ENCODE measurements around the gene BTG3.

- TF ChIP-seq FOXA3 (CRISPR knock-in tag; conservative IDR thresholded peaks at IDR 0.05 in 1 of 2, IDR thresholded peaks at IDR 0.05 in 1 of 2) (no peak), SMAD4 (CRISPR knock-in tag; conservative IDR thresholded peaks at IDR 0.05) (no peak), UBTF (IDR thresholded peaks at IDR 0.05; ENCODE audit: borderline replicate concordance in 1 of 2, low read depth in 2 of 2, low read length in 2 of 2) (no peak), ILK (tag; IDR thresholded peaks at IDR 0.05; ENCODE audit: borderline replicate concordance, low read depth) (no peak), ZNF24 (IDR thresholded peaks at IDR 0.05) (no peak), ZNF253 (CRISPR knock-in tag; conservative IDR thresholded peaks at IDR 0.05) (no peak), TFAP4 (CRISPR knock-in tag; IDR thresholded peaks at IDR 0.05; ENCODE audit: borderline replicate concordance) (no peak), FOXO4 (CRISPR knock-in tag; IDR thresholded peaks at IDR 0.05) (no peak), SAP30 (IDR thresholded peaks at IDR 0.05; ENCODE audit: borderline replicate concordance, insufficient read depth, low read depth, low read length, poor library complexity, severe bottlenecking) (no peak), NBN (IDR thresholded peaks at IDR 0.05; ENCODE audit: low read depth) (no peak), HMG20B (CRISPR knock-in tag; IDR thresholded peaks at IDR 0.05) (no peak)
Measured at GRCh38 chr21:17548262-17548661, 64.4 kb downstream of the BTG3 start.

Data from K562 (cell line).